ENCODE data around the gene FA2H.
"Not testable (repeated sequence)": the region's sequence is repeated elsewhere in the genome, so short reads cannot be mapped to it uniquely, and the experiment has no call there.

The FA2H gene

GRCh38 chr16:74770831-74771526 lies 3.6 kb downstream of the FA2H start:
- DNase-seq (ENCODE audit: extremely low read depth in 1 of 2, low read depth in 1 of 2), result no peak

- no peak for DNase-seq (ENCODE audit: extremely low read depth in 1 of 2, low read depth in 1 of 2)
These were observed 4.9 kb downstream of the FA2H start for GRCh38 chr16:74769586-74770190.

GRCh38 chr16:74768239-74768638 lies 6.4 kb downstream of the FA2H start:
- DNase-seq (ENCODE audit: extremely low read depth in 1 of 2, low read depth in 1 of 2), result no peak

- DNase-seq (ENCODE audit: extremely low read depth in 1 of 2, low read depth in 1 of 2), result no peak
These were observed 6.9 kb downstream of the FA2H start for GRCh38 chr16:74767749-74768148.

GRCh38 chr16:74766729-74767128 lies 7.9 kb downstream of the FA2H start:
- no peak for DNase-seq (ENCODE audit: extremely low read depth in 1 of 2, low read depth in 1 of 2)

GRCh38 chr16:74764184-74764583 lies 10.4 kb downstream of the FA2H start:
- DNase-seq (ENCODE audit: extremely low read depth in 1 of 2, low read depth in 1 of 2), result not testable (repeated sequence)

GRCh38 chr16:74761665-74762064 lies 13.0 kb downstream of the FA2H start:
- DNase-seq (ENCODE audit: extremely low read depth in 1 of 2, low read depth in 1 of 2), result no peak

GRCh38 chr16:74760007-74760767 lies 14.4 kb downstream of the FA2H start:
- DNase-seq (ENCODE audit: extremely low read depth in 1 of 2, low read depth in 1 of 2), result no peak

GRCh38 chr16:74759564-74759963 lies 15.1 kb downstream of the FA2H start:
- no peak for DNase-seq (ENCODE audit: extremely low read depth in 1 of 2, low read depth in 1 of 2)

- no peak for DNase-seq (ENCODE audit: extremely low read depth in 1 of 2, low read depth in 1 of 2)
These were observed 15.8 kb downstream of the FA2H start for GRCh38 chr16:74758801-74759200.

- DNase-seq (ENCODE audit: extremely low read depth in 1 of 2, low read depth in 1 of 2), result no peak
These were observed 17.3 kb downstream of the FA2H start for GRCh38 chr16:74757349-74757748.

GRCh38 chr16:74756203-74756602 lies 18.4 kb downstream of the FA2H start:
- no peak for DNase-seq (ENCODE audit: extremely low read depth in 1 of 2, low read depth in 1 of 2)

- DNase-seq (ENCODE audit: extremely low read depth in 1 of 2, low read depth in 1 of 2), result no peak
These were observed 21.4 kb downstream of the FA2H start for GRCh38 chr16:74753180-74753579.

- no peak for DNase-seq (ENCODE audit: extremely low read depth in 1 of 2, low read depth in 1 of 2)
These were observed 21.9 kb downstream of the FA2H start for GRCh38 chr16:74752756-74753155.

- no peak for DNase-seq (ENCODE audit: extremely low read depth in 1 of 2, low read depth in 1 of 2)
These were observed 22.4 kb downstream of the FA2H start for GRCh38 chr16:74752258-74752657.

- no peak for DNase-seq (ENCODE audit: extremely low read depth in 1 of 2, low read depth in 1 of 2)
These were observed 23.0 kb downstream of the FA2H start for GRCh38 chr16:74751658-74752057.

- no peak for DNase-seq (ENCODE audit: extremely low read depth in 1 of 2, low read depth in 1 of 2)
These were observed 25.1 kb downstream of the FA2H start for GRCh38 chr16:74749291-74750055.

- no peak for DNase-seq (ENCODE audit: extremely low read depth in 1 of 2, low read depth in 1 of 2)
These were observed 26.0 kb downstream of the FA2H start for GRCh38 chr16:74748616-74749026.

- no peak for DNase-seq (ENCODE audit: extremely low read depth in 1 of 2, low read depth in 1 of 2)
These were observed 26.7 kb downstream of the FA2H start for GRCh38 chr16:74747716-74748615.

- DNase-seq (ENCODE audit: extremely low read depth in 1 of 2, low read depth in 1 of 2), result no peak
These were observed 28.7 kb downstream of the FA2H start for GRCh38 chr16:74745926-74746325.

All from stimulated activated CD8-positive, alpha-beta memory T cell treated with anti-CD3 and anti-CD28 coated beads, Interleukin-7, amount 100 ng/mL, for 48 hours (primary cell).